Kidney (tissue), 14 donors: Measurements from ENCODE around the gene LAX1. TPM values are rescaled to one million over a fixed set of nuclear protein-coding genes. Genes with fewer than 3 reads are reported as not detected.
A peak's percentile ranks its signal among the peaks of the same experiment; 100 is the strongest.

Experiments used
- DNase-seq, 5 donors: peaks; one replicate each; pipeline ENCODE4 v3.0.0-alpha.2; 2013 to 2020
- FAIRE-seq: peaks from 2 replicates; lab custom pipeline; 2012; peaks lifted over from hg19 to GRCh38; lab: Jason Lieb, UNC
- H3K27ac ChIP-seq, 2 donors: one replicate each; pipeline ENCODE4 v1.7.0; 2013; ENCODE audit warnings: low read depth in 2 of 2, low read length in 2 of 2, inconsistent platforms in 1 of 2
- H3K27me3 ChIP-seq: one replicate; pipeline ENCODE4 v1.7.1; 2013; ENCODE audit warnings: low read length, inconsistent platforms; ENCODE audit not compliant: control insufficient read depth, insufficient read depth
- H3K36me3 ChIP-seq, 3 donors: one replicate each; pipeline versions ENCODE4 v1.7.0 to v1.7.1; 2013; ENCODE audit warnings: low read length in 3 of 3, control low read depth in 1 of 3, inconsistent platforms in 1 of 3; ENCODE audit not compliant: insufficient read depth in 3 of 3, control insufficient read depth in 2 of 3
- H3K4me1 ChIP-seq, 3 donors: one replicate each; pipeline versions ENCODE4 v1.7.0 to v1.7.1; 2013; ENCODE audit warnings: low read length in 3 of 3, inconsistent platforms in 1 of 3, low read depth in 1 of 3; ENCODE audit not compliant: control insufficient read depth in 2 of 3, insufficient read depth in 2 of 3
- H3K4me3 ChIP-seq, 3 donors: one replicate each; pipeline versions ENCODE4 v1.7.0 to v1.8.1; 2013; ENCODE audit warnings: low read length in 3 of 3, control low read depth in 1 of 3, inconsistent platforms in 1 of 3
- H3K9ac ChIP-seq, 3 donors: one replicate each; pipeline versions ENCODE4 v1.7.0 to v1.7.1; 2013; ENCODE audit warnings: low read length in 3 of 3, control low read depth in 1 of 3, inconsistent platforms in 1 of 3
- H3K9me3 ChIP-seq, 3 donors: one replicate each; pipeline versions ENCODE4 v1.7.0 to v1.7.1; 2013; ENCODE audit warnings: low read length in 3 of 3, control low read depth in 1 of 3, inconsistent platforms in 1 of 3; ENCODE audit not compliant: control insufficient read depth in 2 of 3, insufficient read depth in 1 of 3
- CTCF ChIP-seq: IDR thresholded peaks from 3 replicates; pipeline ENCODE4 v1.5.1; 2012; ENCODE audit warnings: mild to moderate bottlenecking, moderate library complexity, borderline replicate concordance; ENCODE audit not compliant: insufficient read depth; ENCODE audit errors: extremely low read depth
- intact Hi-C: fragments of 100-400 bp; cut with DNase I; formaldehyde crosslinking; loops from one replicate; pipeline ENCODE4 v1.11.1; 2022
- polyA plus RNA-seq: library from polyadenylated mRNA; stranded (reverse); fragments of 350-450 nt; fragmentation: Illumina TruSeq; extraction: RNeasy Lipid Tissue Mini Kit (QIAGEN cat#74804); gene quantifications from one replicate; pipeline ENCODE4 v1.2.3, GENCODE V29; 2014; ENCODE audit warnings: low read depth, low replicate concordance; ENCODE audit not compliant: insufficient read depth
- total RNA-seq: library from RNA; stranded (reverse); fragmentation: NEBNext Ultra II Directional; extraction: Animal tissue kit (Norgen Biotek cat#: 25700); gene quantifications from one replicate; pipeline ENCODE4 v1.2.1, GENCODE V29; 2021
- donor health status: control.
- donor health status: control.
- donor health status: control.
- donor health status: control.
- donor health status: control.
- donor health status: DM: yes; HTN: yes; CAD: no.
- donor health status: Normal renal cell carcinoma (clear cell type).

LAX1 gene
- total and polyA plus RNA-seq, 2 donors from 2014 or later: 6.9 TPM; not detected in 1

- Histone ChIP-seq H3K9me3 (no peaks in the 10 kb centered on the region), H3K27ac (no peak overlapping the region), H3K4me1 (peaks cover 3 to 18% (median 14%) of the 10 kb centered on the region in 3 donors), H3K4me3 (peak overlapping the region in 1 of 3 donors; percentile 10), H3K9ac (no peak overlapping the region), H3K36me3 (peaks cover 0 to 7% (median 2%) of the 10 kb centered on the region in 3 donors), H3K27me3 (no peaks in the 10 kb centered on the region)
- TF ChIP-seq CTCF: no peak
- intact Hi-C loops: no loop called here
- DNase-seq: peak in 1 of 5 donors; percentile 21
- no peak for FAIRE-seq
Measured at GRCh38 chr1:203797948-203798655, 33.1 kb downstream of the LAX1 start.

- no peak for TF ChIP-seq CTCF
- Histone ChIP-seq H3K9ac (no peak overlapping the region), H3K9me3 (no peaks in the 10 kb centered on the region), H3K27ac (no peak overlapping the region), H3K27me3 (no peaks in the 10 kb centered on the region), H3K4me3 (no peak overlapping the region), H3K36me3 (peaks cover 0 to 10% (median 7%) of the 10 kb centered on the region in 3 donors), H3K4me1 (peaks cover 3 to 18% (median 14%) of the 10 kb centered on the region in 3 donors)
- no peak for FAIRE-seq
- no peak for DNase-seq
- intact Hi-C loops: no loop called here
Measured at GRCh38 chr1:203799157-203799556, 34.2 kb downstream of the LAX1 start.

- peaks cover 0 to 10% (median 7%) of the 10 kb centered on the region in 3 donors for H3K36me3 ChIP-seq
- H3K4me3 ChIP-seq: no peak overlapping the region
- H3K27ac ChIP-seq: no peak overlapping the region
- DNase-seq: no peak
- intact Hi-C loops: no loop called here
- no peak for TF ChIP-seq CTCF
- FAIRE-seq: no peak
- peaks cover 3 to 18% (median 14%) of the 10 kb centered on the region in 3 donors for H3K4me1 ChIP-seq
- peak overlapping the region in 1 of 3 donors; percentile 27 for H3K9ac ChIP-seq
- no peaks in the 10 kb centered on the region for H3K27me3 ChIP-seq
- no peaks in the 10 kb centered on the region for H3K9me3 ChIP-seq
Measured at GRCh38 chr1:203799971-203800370, 35.0 kb downstream of the LAX1 start.
